Fibroblast of lung (primary cell): ENCODE results near the gene FAM13A.

Source experiments
- EZH2 ChIP-seq: IDR thresholded peaks from 2 replicates; pipeline ENCODE4 v1.5.1; 2012; ENCODE audit warnings: low read length, control low read depth, mild to moderate bottlenecking; ENCODE audit errors: missing control alignments
- TF ChIP-seq, protein P1 (sequence below), 2 donors: IDR thresholded peaks in 1 of 2; conservative IDR thresholded peaks in 1 of 2; 1 replicate in 1 of 2; 2 replicates in 1 of 2; pipeline ENCODE4 v1.5.1; 2011 to 2012; ENCODE audit warnings: low read length in 2 of 2, control low read depth in 1 of 2, inconsistent platforms in 1 of 2, low read depth in 1 of 2, mild to moderate bottlenecking in 1 of 2

DNA sequence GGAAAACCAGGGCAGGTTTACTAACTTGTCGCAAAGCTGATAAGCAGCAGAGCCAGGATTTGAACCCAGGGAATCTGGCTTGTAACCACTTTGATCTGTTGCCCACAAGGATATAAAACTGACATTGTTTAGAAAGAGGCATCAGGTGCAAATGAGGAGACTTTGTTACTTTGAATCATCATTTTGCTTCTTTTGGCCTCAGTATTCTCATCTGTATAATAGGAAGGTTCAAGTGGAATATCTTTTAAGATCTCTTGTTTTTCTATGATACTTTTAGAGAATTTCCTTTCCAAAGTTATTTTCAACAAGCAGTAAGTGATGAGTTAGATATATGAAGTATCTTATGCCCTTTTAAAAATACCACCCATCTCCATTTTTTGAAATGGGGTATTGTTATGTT is 301.5 kb downstream of the FAM13A start:
- TF ChIP-seq, protein P1, sequence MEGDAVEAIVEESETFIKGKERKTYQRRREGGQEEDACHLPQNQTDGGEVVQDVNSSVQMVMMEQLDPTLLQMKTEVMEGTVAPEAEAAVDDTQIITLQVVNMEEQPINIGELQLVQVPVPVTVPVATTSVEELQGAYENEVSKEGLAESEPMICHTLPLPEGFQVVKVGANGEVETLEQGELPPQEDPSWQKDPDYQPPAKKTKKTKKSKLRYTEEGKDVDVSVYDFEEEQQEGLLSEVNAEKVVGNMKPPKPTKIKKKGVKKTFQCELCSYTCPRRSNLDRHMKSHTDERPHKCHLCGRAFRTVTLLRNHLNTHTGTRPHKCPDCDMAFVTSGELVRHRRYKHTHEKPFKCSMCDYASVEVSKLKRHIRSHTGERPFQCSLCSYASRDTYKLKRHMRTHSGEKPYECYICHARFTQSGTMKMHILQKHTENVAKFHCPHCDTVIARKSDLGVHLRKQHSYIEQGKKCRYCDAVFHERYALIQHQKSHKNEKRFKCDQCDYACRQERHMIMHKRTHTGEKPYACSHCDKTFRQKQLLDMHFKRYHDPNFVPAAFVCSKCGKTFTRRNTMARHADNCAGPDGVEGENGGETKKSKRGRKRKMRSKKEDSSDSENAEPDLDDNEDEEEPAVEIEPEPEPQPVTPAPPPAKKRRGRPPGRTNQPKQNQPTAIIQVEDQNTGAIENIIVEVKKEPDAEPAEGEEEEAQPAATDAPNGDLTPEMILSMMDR (conservative IDR thresholded peaks at IDR 0.05 in 1 of 2, IDR thresholded peaks at IDR 0.05 in 1 of 2; ENCODE audit: low read depth in 1 of 2, low read length in 2 of 2) = no peak
- TF ChIP-seq EZH2 = no peak
